Endothelial cell (in vitro differentiated cells): ENCODE results near the gene KRT76. TPM values are rescaled to one million over a fixed set of nuclear protein-coding genes. Genes with fewer than 3 reads are reported as not detected.

ENCODE experiments used
- total RNA-seq: library from RNA; stranded (reverse); fragmentation: NEBNext Ultra II Directional; extraction: Animal tissue kit (Norgen Biotek cat#: 25700); gene quantifications from one replicate; pipeline ENCODE4 v1.2.1, GENCODE V29; 2021; ENCODE audit not compliant: unreplicated experiment

Gene KRT76
- total RNA-seq, 1 donor from 2014 or later = not detected

Other genes with a start within 250 kb of the KRT76 start
- not detected for gene KRT71, start 224.2 kb downstream of the KRT76 start, total RNA-seq
- gene KRT74, start 203.5 kb downstream of the KRT76 start, total RNA-seq = not detected
- gene KRT72, start 175.9 kb downstream of the KRT76 start, total RNA-seq = 0.28 TPM
- gene KRT73, start 158.8 kb downstream of the KRT76 start, total RNA-seq = 0.77 TPM
- not detected for gene KRT2, start 125.1 kb downstream of the KRT76 start, total RNA-seq
- gene KRT1, start 96.9 kb downstream of the KRT76 start, total RNA-seq = not detected
- not detected for gene KRT77, start 73.8 kb downstream of the KRT76 start, total RNA-seq
- gene KRT3, start 18.8 kb upstream of the KRT76 start, total RNA-seq = not detected
- not detected for gene KRT4, start 36.8 kb upstream of the KRT76 start, total RNA-seq
- gene KRT79, start 57.0 kb upstream of the KRT76 start, total RNA-seq = not detected
- not detected for gene KRT78, start 71.6 kb upstream of the KRT76 start, total RNA-seq
- gene KRT8, start 127.7 kb upstream of the KRT76 start, total RNA-seq = 194 TPM
- 195 TPM for gene KRT18, start 171.8 kb upstream of the KRT76 start, total RNA-seq
- 629 TPM for gene EIF4B, start 229.1 kb upstream of the KRT76 start, total RNA-seq